ENCODE measurements around the gene RALGDS. TPM values are rescaled to one million over a fixed set of nuclear protein-coding genes. Genes with fewer than 3 reads are reported as not detected.

Gene RALGDS
- total and polyA plus RNA-seq, 2 of the 4 experiments (the other 2 are of a cell fraction), result 13.1 to 36.9 TPM

DNA sequence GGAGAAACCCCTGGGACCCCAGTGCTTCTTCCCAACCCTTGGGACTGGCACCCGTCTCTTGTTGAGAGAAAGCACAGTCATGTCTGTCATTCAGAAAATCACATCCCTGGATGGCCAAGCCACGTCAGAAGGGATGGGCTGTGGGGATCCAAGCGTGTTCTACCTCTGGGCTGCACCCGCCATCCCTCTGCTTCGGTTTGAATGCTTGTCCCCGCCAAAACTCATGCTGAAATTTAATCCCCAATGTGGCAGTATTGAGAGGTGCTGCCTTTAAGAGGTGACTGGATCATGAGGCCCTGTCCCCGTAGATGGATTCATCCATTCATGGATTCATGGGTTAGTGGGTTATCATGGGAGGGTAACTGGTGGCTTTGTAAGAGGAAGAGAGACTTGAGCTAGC lies 32.3 kb downstream of the RALGDS start:
- Histone ChIP-seq H4K8ac (ENCODE audit: low read depth in 2 of 2, low read length in 2 of 2) (no peak overlapping the region), H2AK5ac (ENCODE audit: low read depth, low read length) (no peak overlapping the region), H3K79me1 (ENCODE audit: low read depth in 1 of 2, low read length in 2 of 2) (no peaks in the 10 kb centered on the region), H2BK15ac (ENCODE audit: low read depth, low read length) (no peak overlapping the region), H3K9ac (ENCODE audit: low read depth, low read length) (no peak overlapping the region), H2AK9ac (replicated peaks; ENCODE audit: low read depth, low read length, poor library complexity) (no peak overlapping the region), H3K56ac (ENCODE audit: extremely low read depth, insufficient read depth, low read length) (no peak overlapping the region), H3K4me2 (ENCODE audit: low read depth, low read length) (no peak overlapping the region), H3K23ac (ENCODE audit: low read depth, low read length) (no peak overlapping the region), H3K4ac (ENCODE audit: low read depth, low read length) (no peak overlapping the region), H3K14ac (replicated peaks; ENCODE audit: low read depth, low read length) (no peak overlapping the region), H3K36me3 (ENCODE audit: control insufficient read depth, insufficient read depth, low read length) (no peaks in the 10 kb centered on the region), H3K4me3 (ENCODE audit: insufficient read depth, low read depth, low read length) (no peak overlapping the region), H3K18ac (ENCODE audit: low read depth, low read length) (no peak overlapping the region), H2BK20ac (ENCODE audit: low read depth, low read length) (no peak overlapping the region), H2BK5ac (ENCODE audit: low read depth, low read length, poor library complexity, severe bottlenecking) (no peak overlapping the region), H4K91ac (ENCODE audit: insufficient read depth, low read depth, low read length) (no peak overlapping the region), H3K27me3 (ENCODE audit: control insufficient read depth, insufficient read depth, low read length) (peaks cover 3% of the 10 kb centered on the region; the same call in 1 of the 2 replicates), H4K20me1 (ENCODE audit: insufficient read depth, low read length) (no peaks in the 10 kb centered on the region), H4K5ac (ENCODE audit: low read depth, low read length) (no peak overlapping the region), H3K9me1 (ENCODE audit: insufficient read depth, low read length) (no peaks in the 10 kb centered on the region), H3K27ac (ENCODE audit: insufficient read depth, low read length) (no peak overlapping the region), H3K9me3 (ENCODE audit: control insufficient read depth, insufficient read depth, low read length) (no peaks in the 10 kb centered on the region), H2AFZ (replicated peaks; ENCODE audit: low read length, poor library complexity) (no peak overlapping the region), H2BK120ac (ENCODE audit: low read depth, low read length) (no peak overlapping the region), H3K4me1 (ENCODE audit: control insufficient read depth, insufficient read depth, low read length) (no peaks in the 10 kb centered on the region)
- no peak for DNase-seq
- no TSS peak for BruUV-seq (replicated peaks)
- WGBS, 2 experiments (ENCODE audit: extremely low coverage in 2 of 2, insufficient read length in 1 of 2), result 92% methylated on average over 4 of the region's 7 CpGs; no CpG with 5 or more reads in 1 of the 2 experiments
- no peak for ATAC-seq (ENCODE audit: low read depth)
- CTCF ChIA-PET, result no interaction called here
- intact Hi-C loops (cut with micrococcal nuclease), result no loop called here
- dilution Hi-C loops (cut with HindIII; ENCODE audit: low sequenced_read_pairs, unreplicated experiment), result no loop called here
- POLR2A ChIA-PET (ENCODE audit: unreplicated experiment), result no interaction called here
- in situ Hi-C loops (cut with MboI; ENCODE audit: low sequenced_read_pairs), result no loop called here
- no peak for TF ChIP-seq POLR2A (IDR thresholded peaks at IDR 0.05; ENCODE audit: low read depth, low read length)
- no peak for TF ChIP-seq RFX5 (IDR thresholded peaks at IDR 0.05; ENCODE audit: low read depth, low read length)
- TF ChIP-seq RAD21 (IDR thresholded peaks at IDR 0.05; ENCODE audit: low read length), result no peak
- no peak for TF ChIP-seq CEBPB (IDR thresholded peaks at IDR 0.05; ENCODE audit: low read depth, low read length)
- no peak for TF ChIP-seq BHLHE40 (IDR thresholded peaks at IDR 0.05; ENCODE audit: low read depth, low read length)
- TF ChIP-seq SMC3 (IDR thresholded peaks at IDR 0.05; ENCODE audit: low read depth, low read length), result no peak
- TF ChIP-seq CHD1 (IDR thresholded peaks at IDR 0.05; ENCODE audit: low read depth, low read length), result no peak
- TF ChIP-seq USF2 (IDR thresholded peaks at IDR 0.05; ENCODE audit: low read depth, low read length), result no peak
- TF ChIP-seq, protein P1, sequence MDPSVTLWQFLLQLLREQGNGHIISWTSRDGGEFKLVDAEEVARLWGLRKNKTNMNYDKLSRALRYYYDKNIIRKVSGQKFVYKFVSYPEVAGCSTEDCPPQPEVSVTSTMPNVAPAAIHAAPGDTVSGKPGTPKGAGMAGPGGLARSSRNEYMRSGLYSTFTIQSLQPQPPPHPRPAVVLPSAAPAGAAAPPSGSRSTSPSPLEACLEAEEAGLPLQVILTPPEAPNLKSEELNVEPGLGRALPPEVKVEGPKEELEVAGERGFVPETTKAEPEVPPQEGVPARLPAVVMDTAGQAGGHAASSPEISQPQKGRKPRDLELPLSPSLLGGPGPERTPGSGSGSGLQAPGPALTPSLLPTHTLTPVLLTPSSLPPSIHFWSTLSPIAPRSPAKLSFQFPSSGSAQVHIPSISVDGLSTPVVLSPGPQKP (IDR thresholded peaks at IDR 0.05; ENCODE audit: borderline replicate concordance, low read depth, low read length), result no peak
- no peak for TF ChIP-seq MAZ (IDR thresholded peaks at IDR 0.05; ENCODE audit: borderline replicate concordance, low read depth, low read length)
- no peak for TF ChIP-seq FOS (IDR thresholded peaks at IDR 0.05; ENCODE audit: low read depth, low read length)
- TF ChIP-seq MXI1 (IDR thresholded peaks at IDR 0.05; ENCODE audit: borderline replicate concordance, low read depth, low read length), result no peak

Measured in IMR-90 (cell line).